CD4-positive, alpha-beta memory T cell (primary cell): ENCODE results near the gene WDR86. TPM values are rescaled to one million over a fixed set of nuclear protein-coding genes. Genes with fewer than 3 reads are reported as not detected.

Source experiments
- CTCF ChIA-PET: fragments of 350-600 bp; sonication (Branson Sonifier 250); formaldehyde crosslinking; loops from one replicate; lab custom pipeline; 2021; ENCODE audit warnings: inconsistent platforms; ENCODE audit not compliant: partially characterized antibody; lab: Charles Lee
- POLR2A ChIA-PET: fragments of 350-600 bp; sonication (Branson Sonifier 250); formaldehyde crosslinking; loops from one replicate; lab custom pipeline; 2021; ENCODE audit not compliant: partially characterized antibody; lab: Charles Lee
- DNase-seq, 5 donors: peaks; one replicate each; pipeline versions ENCODE4 v3.0.0 to v3.0.0-alpha.2; 2020 to 2022; ENCODE audit warnings: mixed read lengths in 1 of 5
- H3K27ac ChIP-seq: one replicate; pipeline ENCODE4 v1.7.0; 2013; ENCODE audit warnings: low read depth, low read length
- H3K27me3 ChIP-seq: 2 replicates; pipeline ENCODE4 v1.7.0; 2013; ENCODE audit warnings: mild to moderate bottlenecking, low read length, moderate library complexity; ENCODE audit not compliant: insufficient read depth
- H3K36me3 ChIP-seq: 2 replicates; pipeline ENCODE4 v1.7.0; 2013; ENCODE audit warnings: mild to moderate bottlenecking, low read length, moderate library complexity; ENCODE audit not compliant: insufficient read depth
- H3K4me1 ChIP-seq: 2 replicates; pipeline ENCODE4 v1.7.0; 2013; ENCODE audit warnings: mild to moderate bottlenecking, low read length, moderate library complexity; ENCODE audit not compliant: insufficient read depth
- H3K4me3 ChIP-seq, 2 donors: one replicate each; pipeline ENCODE4 v1.7.0; 2013; ENCODE audit warnings: low read length in 2 of 2, mild to moderate bottlenecking in 1 of 2
- H3K9me3 ChIP-seq, 2 donors: one replicate each; pipeline ENCODE4 v1.7.0; 2013; ENCODE audit warnings: low read length in 2 of 2, control low read depth in 1 of 2; ENCODE audit not compliant: control insufficient read depth in 1 of 2
- H3K27ac Mint-ChIP-seq, 7 donors: one replicate each; pipeline ENCODE4 v1.8.0; 2020 to 2021; ENCODE audit warnings: mixed read lengths in 7 of 7, mild to moderate bottlenecking in 6 of 7, inconsistent platforms in 3 of 7, moderate library complexity in 3 of 7
- H3K27me3 Mint-ChIP-seq, 2 donors: one replicate each; pipeline ENCODE4 v1.8.0; 2020 to 2021; ENCODE audit warnings: mixed read lengths in 2 of 2
- H3K36me3 Mint-ChIP-seq, 2 donors: one replicate each; pipeline ENCODE4 v1.8.0; 2020 to 2021; ENCODE audit warnings: mixed read lengths in 2 of 2, inconsistent platforms in 1 of 2, mild to moderate bottlenecking in 1 of 2
- H3K4me1 Mint-ChIP-seq, 4 donors: one replicate each; pipeline ENCODE4 v1.8.0; 2020 to 2021; ENCODE audit warnings: mixed read lengths in 4 of 4, mild to moderate bottlenecking in 1 of 4
- H3K4me3 Mint-ChIP-seq, 8 donors: one replicate each; pipeline ENCODE4 v1.8.0; 2020 to 2021; ENCODE audit warnings: mixed read lengths in 8 of 8, mild to moderate bottlenecking in 7 of 8, moderate library complexity in 6 of 8, inconsistent platforms in 3 of 8
- H3K9me3 Mint-ChIP-seq, 8 donors: one replicate each; pipeline ENCODE4 v1.8.0; 2020 to 2021; ENCODE audit warnings: mixed read lengths in 8 of 8, mild to moderate bottlenecking in 5 of 8, inconsistent platforms in 3 of 8, moderate library complexity in 1 of 8
- intact Hi-C: fragments of 100-400 bp; cut with micrococcal nuclease; formaldehyde crosslinking; loops from one replicate; pipeline ENCODE4 v1.15.1; 2023
- polyA plus RNA-seq, 2 donors: library from polyadenylated mRNA; unstranded; fragments of 300-500 nt; fragmentation: Illumina TruSeq; gene quantifications; one replicate each; pipeline ENCODE4 v1.2.3, GENCODE V29; 2021
- total RNA-seq, 2 experiments: library from RNA; stranded (reverse); gene quantifications; one replicate each; pipeline ENCODE4 v1.2.3, GENCODE V29; 2021

The WDR86 gene, protein sequence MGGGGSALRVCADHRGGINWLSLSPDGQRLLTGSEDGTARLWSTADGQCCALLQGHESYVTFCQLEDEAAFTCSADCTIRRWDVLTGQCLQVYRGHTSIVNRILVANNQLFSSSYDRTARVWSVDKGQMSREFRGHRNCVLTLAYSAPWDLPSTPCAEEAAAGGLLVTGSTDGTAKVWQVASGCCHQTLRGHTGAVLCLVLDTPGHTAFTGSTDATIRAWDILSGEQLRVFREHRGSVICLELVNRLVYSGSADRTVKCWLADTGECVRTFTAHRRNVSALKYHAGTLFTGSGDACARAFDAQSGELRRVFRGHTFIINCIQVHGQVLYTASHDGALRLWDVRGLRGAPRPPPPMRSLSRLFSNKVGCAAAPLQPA
- total RNA-seq (1 to 10 TPM; 7.0 to 8.0 TPM), polyA plus RNA-seq (10 to 100 TPM; 10.0 to 14.4 TPM)

GRCh38 chr7:151409667-151410404 lies at the start of gene WDR86:
WDR86 (minus strand) TSS chr7:151410038; CDS start chr7:151409589, 449 bp downstream.
- Mint-ChIP-seq H3K9me3 (peaks cover 0 to 23% (median 11%) of the 10 kb centered on the region in 8 donors), H3K36me3 (peaks cover 6 to 33% of the 10 kb centered on the region in 2 donors), H3K4me1 (peaks cover 23 to 78% (median 33%) of the 10 kb centered on the region in 4 donors), H3K27me3 (peaks cover 1 to 3% of the 10 kb centered on the region in 2 donors), H3K27ac (peak within 1 kb of the TSS; percentile 81 to 99 (median 99)), H3K4me3 (peak within 1 kb of the TSS; percentile 79 to 89 (median 84))
- DNase-seq: peak; percentile 51 to 69 (median 52)
- ChIA-PET CTCF (interaction anchor here (0.9 to 1.6 kb wide), 8 partner anchors 14 to 95 kb away, joined by 3 to 17 read pairs (median 4); partner anchors contain the start of gene CRYGN), POLR2A (interaction anchor here (0.7 to 3.0 kb wide), 15 partner anchors 11 to 69 kb away, joined by 3 to 20 read pairs (median 4); partner anchors contain the start of genes CRYGN and NUB1)
- H3K9me3 ChIP-seq: no peaks in the 10 kb centered on the region
- H3K4me3 ChIP-seq: peak within 1 kb of the TSS in 1 of 2 donors; percentile 58
- H3K4me1 ChIP-seq: peaks cover 40% of the 10 kb centered on the region
- intact Hi-C loops: loop anchor here (1.0 kb wide), 3 partner anchors 19 to 60 kb away; no protein-coding TSS in a partner anchor
- no peaks in the 10 kb centered on the region for H3K36me3 ChIP-seq
- peak within 1 kb of the TSS; percentile 89 for H3K27ac ChIP-seq
- H3K27me3 ChIP-seq: no peaks in the 10 kb centered on the region

DNA sequence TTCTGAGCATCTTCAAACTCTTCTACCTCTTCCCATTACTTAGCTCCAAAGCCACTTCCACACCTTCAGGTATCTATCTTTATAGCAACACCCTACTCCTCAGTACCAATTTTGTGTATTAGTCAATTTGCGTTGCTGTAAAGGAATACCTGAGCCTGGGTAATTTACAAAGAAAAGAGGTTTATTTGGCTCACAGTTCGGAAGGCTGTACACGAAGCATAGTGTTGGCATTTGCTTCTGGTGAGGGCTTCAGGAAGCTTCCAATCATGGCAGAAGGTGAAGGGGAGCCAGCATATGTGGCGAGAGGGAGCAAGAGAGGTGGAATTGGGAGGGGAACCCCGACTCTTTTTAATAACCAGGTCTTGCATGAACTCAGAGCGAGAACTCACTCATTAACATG lies 47.7 kb upstream of the WDR86 start:
- Mint-ChIP-seq H3K27me3 (peaks cover 0 to 2% of the 10 kb centered on the region in 2 donors), H3K36me3 (peaks cover under 1 to 1% of the 10 kb centered on the region in 2 donors), H3K27ac (no peak overlapping the region), H3K4me1 (peaks cover 0 to 5% (median 5%) of the 10 kb centered on the region in 4 donors), H3K4me3 (no peak overlapping the region), H3K9me3 (peaks cover 0 to 21% (median 7%) of the 10 kb centered on the region in 8 donors)
- no peak for DNase-seq
- Histone ChIP-seq H3K27ac (no peak overlapping the region), H3K4me3 (no peak overlapping the region), H3K9me3 (peaks cover 0 to 10% of the 10 kb centered on the region in 2 donors), H3K36me3 (no peaks in the 10 kb centered on the region), H3K4me1 (no peaks in the 10 kb centered on the region), H3K27me3 (no peaks in the 10 kb centered on the region)
- intact Hi-C loops: no loop called here
- ChIA-PET CTCF (interaction anchor here (1.0 to 1.3 kb wide), 3 partner anchors 8 to 143 kb away, joined by 3 to 4 read pairs (median 3); no protein-coding TSS in a partner anchor), POLR2A (no interaction called here)

GRCh38 chr7:151456782-151457181 lies 46.9 kb upstream of the WDR86 start:
- ChIA-PET POLR2A (interaction anchor here (1.4 kb wide), 1 partner anchor 76 kb away, joined by 3 read pairs; no protein-coding TSS in a partner anchor), CTCF (interaction anchor here (1.0 to 1.3 kb wide), 2 partner anchors 9 to 142 kb away, joined by 3 to 4 read pairs; no protein-coding TSS in a partner anchor)
- peaks cover 0 to 5% (median 5%) of the 10 kb centered on the region in 4 donors for H3K4me1 Mint-ChIP-seq
- no peak overlapping the region for H3K27ac Mint-ChIP-seq
- H3K9me3 ChIP-seq: peaks cover 0 to 2% of the 10 kb centered on the region in 2 donors
- H3K4me1 ChIP-seq: no peaks in the 10 kb centered on the region
- no peak for DNase-seq
- no peak overlapping the region for H3K27ac ChIP-seq
- peaks cover 0 to 2% of the 10 kb centered on the region in 2 donors for H3K27me3 Mint-ChIP-seq
- no peak overlapping the region for H3K4me3 Mint-ChIP-seq
- H3K4me3 ChIP-seq: no peak overlapping the region
- no peaks in the 10 kb centered on the region for H3K27me3 ChIP-seq
- H3K36me3 ChIP-seq: no peaks in the 10 kb centered on the region
- peaks cover 0 to 13% (median 1%) of the 10 kb centered on the region in 8 donors for H3K9me3 Mint-ChIP-seq
- intact Hi-C loops: no loop called here
- no peaks in the 10 kb centered on the region for H3K36me3 Mint-ChIP-seq

GRCh38 chr7:151456276-151456675 lies 46.4 kb upstream of the WDR86 start:
- Mint-ChIP-seq H3K36me3 (no peaks in the 10 kb centered on the region), H3K9me3 (peaks cover 0 to 8% (median 0%) of the 10 kb centered on the region in 8 donors), H3K27me3 (peaks cover 0 to 2% of the 10 kb centered on the region in 2 donors), H3K4me3 (no peak overlapping the region), H3K27ac (no peak overlapping the region), H3K4me1 (peaks cover 0 to 5% (median 5%) of the 10 kb centered on the region in 4 donors)
- no peak for DNase-seq
- H3K4me3 ChIP-seq: no peak overlapping the region
- no peaks in the 10 kb centered on the region for H3K4me1 ChIP-seq
- ChIA-PET POLR2A (interaction anchor here (1.4 kb wide), 1 partner anchor 75 kb away, joined by 3 read pairs; no protein-coding TSS in a partner anchor), CTCF (interaction anchor here (1.0 to 1.3 kb wide), 2 partner anchors 10 to 142 kb away, joined by 3 to 4 read pairs; no protein-coding TSS in a partner anchor)
- intact Hi-C loops: no loop called here
- no peaks in the 10 kb centered on the region for H3K9me3 ChIP-seq
- H3K27ac ChIP-seq: no peak overlapping the region
- H3K27me3 ChIP-seq: no peaks in the 10 kb centered on the region
- H3K36me3 ChIP-seq: no peaks in the 10 kb centered on the region

DNA sequence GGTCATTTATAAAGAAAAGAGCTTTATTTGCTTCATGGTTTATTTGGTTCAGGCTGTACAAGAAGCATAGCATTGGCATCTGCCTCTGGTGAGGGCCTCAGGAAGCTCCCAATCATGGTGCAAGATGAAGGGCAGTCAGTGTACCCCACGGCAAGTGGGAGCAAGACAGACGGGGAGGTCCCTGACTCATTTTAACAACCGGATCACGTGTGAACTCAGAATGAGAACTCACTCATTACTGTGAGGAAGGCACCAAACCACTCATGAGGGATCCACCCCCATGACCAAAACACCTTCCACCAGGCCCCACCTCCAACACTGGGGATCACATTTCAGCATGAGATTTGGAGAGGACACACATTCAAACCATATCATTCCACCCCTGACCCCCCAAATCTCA lies 45.9 kb upstream of the WDR86 start:
- Mint-ChIP-seq H3K9me3 (peaks cover 0 to 3% (median 0%) of the 10 kb centered on the region in 8 donors), H3K27ac (peak overlapping the region in 2 of 7 donors; percentile 15 to 20), H3K4me1 (peaks cover 0 to 5% (median 5%) of the 10 kb centered on the region in 4 donors), H3K27me3 (peaks cover 0 to 4% of the 10 kb centered on the region in 2 donors), H3K4me3 (no peak overlapping the region), H3K36me3 (no peaks in the 10 kb centered on the region)
- Histone ChIP-seq H3K27ac (no peak overlapping the region), H3K9me3 (no peaks in the 10 kb centered on the region), H3K4me1 (no peaks in the 10 kb centered on the region), H3K4me3 (no peak overlapping the region), H3K27me3 (no peaks in the 10 kb centered on the region), H3K36me3 (no peaks in the 10 kb centered on the region)
- CTCF ChIA-PET: interaction anchor here (1.2 to 1.3 kb wide), 2 partner anchors 90 to 140 kb away, joined by 3 to 5 read pairs; no protein-coding TSS in a partner anchor
- intact Hi-C loops: no loop called here
- POLR2A ChIA-PET: interaction anchor here (1.4 kb wide), 1 partner anchor 75 kb away, joined by 3 read pairs; no protein-coding TSS in a partner anchor
- no peak for DNase-seq

DNA sequence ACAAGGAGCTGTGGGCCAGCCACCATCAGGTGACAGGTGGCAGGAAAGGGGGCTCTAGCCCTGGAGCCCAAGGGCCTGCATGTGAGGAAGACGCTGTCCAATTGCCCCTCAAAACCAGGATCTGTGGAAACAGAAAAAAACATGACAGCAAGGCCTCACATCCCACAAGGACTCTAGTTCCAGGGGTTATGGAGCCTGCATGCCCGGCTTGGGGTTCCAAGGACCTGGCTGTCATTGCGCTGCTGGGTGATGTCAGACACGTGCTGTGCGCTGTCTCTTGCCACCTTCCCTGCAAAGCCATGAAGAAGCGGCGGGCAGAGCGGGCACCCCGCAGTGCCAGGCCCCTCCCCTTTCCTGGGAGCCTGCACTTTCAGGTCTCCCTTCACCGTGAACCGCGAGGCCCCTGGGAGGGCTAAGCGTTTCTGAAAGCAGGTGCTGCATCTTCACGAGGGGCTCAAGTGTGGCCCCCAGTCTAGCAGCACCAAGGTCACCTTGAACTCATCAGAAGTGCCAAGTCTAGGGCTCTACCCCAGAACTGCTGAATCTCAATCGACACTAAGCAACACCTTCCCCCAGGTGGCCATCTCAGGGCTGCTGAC lies 45.2 kb upstream of the WDR86 start:
- POLR2A ChIA-PET: no interaction called here
- CTCF ChIA-PET: interaction anchor here (1.2 to 1.3 kb wide), 2 partner anchors 89 to 140 kb away, joined by 3 to 5 read pairs; no protein-coding TSS in a partner anchor

More for the DNA sequence above, 45.2 kb upstream of the WDR86 start:
- intact Hi-C loops: no loop called here
- Histone ChIP-seq H3K27me3 (no peaks in the 10 kb centered on the region), H3K4me3 (no peak overlapping the region), H3K27ac (no peak overlapping the region), H3K36me3 (no peaks in the 10 kb centered on the region), H3K4me1 (no peaks in the 10 kb centered on the region), H3K9me3 (no peaks in the 10 kb centered on the region)
- Mint-ChIP-seq H3K36me3 (no peaks in the 10 kb centered on the region), H3K27ac (peak overlapping the region in 1 of 7 donors; percentile 30), H3K4me1 (peaks cover 0 to 5% (median 5%) of the 10 kb centered on the region in 4 donors), H3K9me3 (peaks cover 0 to 1% (median 0%) of the 10 kb centered on the region in 8 donors), H3K4me3 (no peak overlapping the region), H3K27me3 (peaks cover 0 to 2% of the 10 kb centered on the region in 2 donors)
- no peak for DNase-seq
